RPMI8226 (cell line): ENCODE results near the gene SH3RF1.

Source experiments
- DNase-seq: peaks from one replicate; pipeline ENCODE4 v3.0.0-alpha.2; 2015

The SH3RF1 gene

GRCh38 chr4:169098532-169098931, 172.2 kb downstream of the SH3RF1 start:
- DNase-seq: no peak

GRCh38 chr4:169098054-169098497, 172.7 kb downstream of the SH3RF1 start:
- DNase-seq: no peak

DNA sequence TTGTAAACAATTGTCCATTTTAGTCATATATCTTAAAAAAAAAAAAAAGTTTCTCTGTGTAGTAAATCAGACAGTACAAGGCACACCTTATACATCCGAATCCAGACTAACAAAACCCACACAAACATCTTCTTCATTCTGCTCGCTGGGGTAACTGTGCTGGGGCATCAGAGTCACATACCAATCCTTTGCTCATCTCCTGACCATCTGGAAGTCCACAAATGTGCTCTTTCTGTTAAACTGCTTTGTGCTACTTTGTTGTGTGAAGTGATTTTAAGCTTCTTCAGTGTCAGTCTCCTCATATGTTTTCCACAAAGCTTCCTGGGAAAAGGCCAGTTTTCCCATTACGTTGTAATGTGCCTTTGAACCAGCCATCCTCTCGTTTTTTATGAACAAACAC, 174.5 kb downstream of the SH3RF1 start:
- no peak for DNase-seq

DNA sequence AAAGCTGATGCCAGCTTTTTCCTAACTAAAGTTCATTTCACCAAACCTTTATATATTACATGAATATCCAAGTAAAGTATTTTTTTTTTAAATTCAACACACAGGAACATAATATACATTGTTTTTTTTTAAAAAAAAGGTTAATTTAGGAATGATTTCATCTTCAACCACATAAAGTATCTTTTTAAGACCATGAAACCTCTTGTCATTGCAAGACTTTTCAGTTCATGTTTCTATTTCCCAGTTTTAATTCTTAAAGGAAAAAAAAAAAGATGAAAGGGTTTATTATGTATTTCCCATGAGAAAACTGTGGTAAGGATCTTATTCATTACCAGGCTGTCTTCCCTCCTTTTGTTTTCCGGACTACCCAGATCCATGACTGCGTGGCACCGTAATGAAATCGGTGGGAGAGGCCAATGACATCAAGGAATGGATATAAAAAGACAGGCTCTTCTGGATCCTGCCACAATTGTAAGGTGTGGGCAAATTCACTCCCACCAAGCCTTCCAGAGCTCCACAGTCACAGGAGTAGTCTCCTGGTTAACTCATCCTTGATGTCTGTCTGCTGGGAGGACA, 176.0 kb downstream of the SH3RF1 start:
- DNase-seq: no peak

DNA sequence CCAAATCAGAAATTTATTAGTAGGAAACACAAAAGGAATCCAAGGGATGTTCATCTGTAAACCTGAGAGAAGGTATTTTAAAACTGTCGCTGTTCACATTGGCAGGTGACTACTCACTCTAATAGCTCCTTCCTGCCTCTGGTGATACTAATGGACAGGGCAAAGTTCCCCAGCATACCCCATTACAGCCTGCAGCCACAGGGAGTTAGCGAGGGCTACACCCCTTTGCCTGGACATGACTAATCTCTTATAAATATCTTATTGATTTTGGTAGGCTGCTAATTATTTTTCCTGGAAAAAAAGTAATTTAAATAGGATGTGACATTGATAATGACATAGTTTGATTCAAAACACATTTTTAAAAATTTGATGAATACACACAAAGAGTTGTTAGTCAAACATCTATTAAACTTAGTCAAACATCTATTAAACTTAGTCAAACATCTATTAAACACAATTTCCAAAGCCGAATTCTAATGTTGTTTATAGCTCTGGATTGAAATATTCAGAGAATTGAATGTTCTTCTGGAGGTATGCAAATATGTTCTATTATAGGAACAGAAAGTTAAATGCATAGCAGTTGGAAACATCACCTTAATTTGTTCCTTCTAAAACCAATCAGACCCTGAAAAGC, 177.8 kb downstream of the SH3RF1 start:
- DNase-seq: no peak

- DNase-seq: no peak
Observed at GRCh38 chr4:169090484-169091215, 180.1 kb downstream of the SH3RF1 start.

- no peak for DNase-seq
Observed at GRCh38 chr4:169089004-169089403, 181.8 kb downstream of the SH3RF1 start.

GRCh38 chr4:169084954-169085353, 185.8 kb downstream of the SH3RF1 start:
- no peak for DNase-seq

GRCh38 chr4:169080981-169081380, 189.8 kb downstream of the SH3RF1 start:
- DNase-seq: no peak

GRCh38 chr4:169079942-169080827, 190.6 kb downstream of the SH3RF1 start:
- peak; percentile 7 for DNase-seq

DNA sequence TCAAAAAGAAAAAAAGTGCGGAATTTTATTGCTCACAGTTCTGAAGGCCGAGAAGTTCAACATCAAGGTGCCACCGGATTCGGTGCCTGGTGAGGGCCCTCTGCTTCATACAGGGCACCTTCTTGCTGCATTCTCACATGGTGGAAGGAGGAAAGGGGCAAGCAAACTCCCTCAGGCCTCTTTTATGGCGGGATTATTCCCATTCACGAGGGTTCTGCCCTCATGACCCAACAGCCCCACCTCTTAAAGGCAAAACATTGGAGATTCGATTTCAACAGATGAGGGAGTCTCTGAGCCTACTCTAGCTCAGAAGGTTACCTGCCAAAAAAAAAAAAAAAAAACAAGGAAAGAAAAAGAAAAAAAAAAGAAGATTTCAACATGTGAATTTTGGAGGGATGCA, 196.6 kb downstream of the SH3RF1 start:
- no peak for DNase-seq

DNA sequence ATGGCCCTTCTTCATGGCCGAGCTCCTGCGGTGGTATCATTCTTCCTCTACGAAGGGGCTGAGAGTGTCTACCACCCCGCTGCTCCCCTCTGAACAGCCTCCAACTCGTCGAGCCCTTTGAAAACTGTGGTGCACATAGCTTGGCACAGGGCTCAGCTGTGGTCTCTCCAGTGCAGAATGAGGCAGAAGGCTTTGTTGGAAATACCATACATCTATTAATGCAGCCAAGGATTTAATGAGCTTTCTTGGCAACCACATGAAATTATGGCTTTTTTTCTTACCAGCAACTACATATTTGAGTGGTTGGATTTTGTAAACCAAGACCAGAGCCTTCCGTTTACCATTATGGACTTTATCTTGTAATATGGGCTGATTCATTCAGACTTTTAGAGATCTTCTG, 199.0 kb downstream of the SH3RF1 start:
- no peak for DNase-seq

GRCh38 chr4:169070895-169071218, 199.9 kb downstream of the SH3RF1 start:
- peak; percentile 24 for DNase-seq

DNA sequence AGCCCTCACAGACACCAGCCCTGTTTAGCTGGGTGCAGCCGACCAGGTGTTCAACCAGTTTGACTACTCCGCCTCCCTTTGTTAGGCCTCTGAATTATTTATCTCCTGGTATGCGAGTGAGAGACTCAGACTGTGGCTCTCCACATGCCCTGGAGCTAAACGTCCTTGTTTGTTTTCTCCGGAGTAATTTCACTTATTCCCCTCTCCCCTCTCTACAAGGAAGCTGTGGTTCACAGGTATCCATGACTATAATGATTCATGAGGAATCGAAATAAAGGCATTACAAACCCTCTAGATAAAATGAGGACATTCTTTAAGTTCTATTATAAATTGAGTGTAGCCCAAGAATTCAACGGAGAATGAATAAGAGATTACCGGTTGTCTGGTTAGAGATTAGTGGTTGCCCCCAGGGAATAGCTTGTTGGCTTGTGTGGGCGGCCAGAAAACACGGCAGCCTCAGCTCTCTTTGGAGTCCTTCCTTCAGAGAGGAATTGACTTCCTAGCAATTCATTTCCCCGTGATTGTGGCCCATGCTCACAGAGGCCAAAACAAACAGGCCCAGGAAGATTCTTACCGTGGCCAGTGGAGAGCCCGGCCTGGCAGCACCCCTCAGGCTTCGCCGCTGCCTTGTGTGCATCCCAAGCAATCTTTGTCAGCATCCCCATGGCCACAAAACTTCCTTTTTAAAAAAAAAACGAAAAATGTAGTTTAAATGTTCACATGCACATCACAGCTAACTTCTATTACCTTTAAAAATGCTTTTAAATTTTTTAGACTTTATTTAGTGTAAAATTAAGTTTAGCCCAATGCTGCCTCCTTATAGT, 200.5 kb downstream of the SH3RF1 start:
- DNase-seq: no peak

DNA sequence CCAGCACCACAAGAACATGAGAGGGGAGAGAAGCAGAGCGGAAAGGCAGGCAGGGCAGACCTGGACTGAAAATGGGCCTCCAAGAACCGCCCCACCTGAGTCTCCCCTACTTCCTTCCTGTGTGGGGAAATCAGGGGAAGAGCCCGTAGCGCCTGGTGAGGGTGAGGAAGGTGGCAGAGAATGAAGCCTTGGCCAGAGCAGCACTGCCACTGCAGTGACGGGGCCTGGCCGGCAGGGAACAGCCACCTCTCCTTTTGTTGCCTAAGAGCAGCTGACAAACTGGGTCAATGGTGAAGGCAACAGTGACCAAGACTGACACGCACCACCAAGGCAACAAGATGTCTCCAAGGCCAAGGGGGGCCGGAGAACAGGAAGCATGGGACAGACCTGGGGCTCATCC, 202.3 kb downstream of the SH3RF1 start:
- no peak for DNase-seq

- DNase-seq: no peak
Observed at GRCh38 chr4:169066934-169067333, 203.8 kb downstream of the SH3RF1 start.

DNA sequence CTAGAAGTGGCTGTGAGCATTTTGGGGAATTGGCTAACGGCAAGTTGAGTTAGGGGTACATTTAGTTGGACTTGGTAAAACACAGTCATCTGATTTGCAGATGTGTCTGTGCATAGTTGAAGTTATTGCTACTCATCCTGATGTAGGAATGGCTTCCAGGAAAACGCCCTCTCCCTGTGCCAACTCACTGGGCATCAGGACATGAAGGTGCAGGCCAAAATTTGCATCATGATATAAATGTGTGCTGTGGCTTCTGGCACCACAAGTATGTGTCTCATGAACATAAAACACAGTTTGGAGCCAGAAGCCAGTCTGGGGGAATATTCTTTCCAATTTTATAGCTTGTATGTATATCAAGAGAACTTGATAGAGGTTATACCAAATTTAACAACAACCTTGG, 206.5 kb downstream of the SH3RF1 start:
- DNase-seq: no peak

GRCh38 chr4:169063441-169063840, 207.3 kb downstream of the SH3RF1 start:
- no peak for DNase-seq

- DNase-seq: no peak
Observed at GRCh38 chr4:169062897-169063244, 207.9 kb downstream of the SH3RF1 start.

GRCh38 chr4:169061386-169061785, 209.4 kb downstream of the SH3RF1 start:
- no peak for DNase-seq

DNA sequence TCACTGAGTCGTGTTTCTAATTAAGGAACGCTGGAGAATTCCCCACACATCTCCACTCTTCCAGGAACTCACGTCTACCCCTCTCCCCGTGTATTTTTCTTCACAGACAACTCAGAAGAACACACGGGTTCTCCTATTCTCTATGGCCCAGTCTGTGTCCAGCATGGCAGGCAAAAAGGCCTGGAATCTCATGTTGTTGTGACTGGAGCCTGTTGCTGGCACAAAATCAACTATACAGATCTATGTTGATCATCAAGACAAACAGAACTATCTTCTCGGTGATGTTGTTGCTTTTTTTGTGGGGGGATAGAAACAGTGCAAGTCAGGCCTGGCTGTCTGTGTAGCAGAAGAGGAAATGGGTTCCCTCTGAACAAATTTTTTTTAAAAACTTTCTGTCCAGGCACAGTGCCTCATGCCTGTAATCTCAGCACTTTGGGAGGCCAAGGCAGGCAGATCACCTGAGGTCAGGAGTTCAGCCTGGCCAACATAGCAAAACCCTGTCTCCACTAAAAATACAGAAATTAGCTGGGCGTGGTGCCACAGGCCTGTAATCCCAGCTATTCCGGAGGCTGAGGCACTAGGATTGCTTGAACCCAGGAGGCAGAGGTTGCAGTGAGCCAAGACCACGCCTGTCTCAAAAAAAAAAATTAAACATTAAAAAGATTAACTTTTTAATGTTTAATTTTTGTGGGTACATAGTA, 210.2 kb downstream of the SH3RF1 start:
- no peak for DNase-seq
